Tibial nerve (tissue), 4 donors: ENCODE data around the gene EEPD1.

Experiments used
- CTCF ChIP-seq, 5 experiments: fragments of 200-600 bp in 3 of 5; fragments of 450-650 bp in 2 of 5; sonication (generic) in 3 of 5; IDR thresholded peaks; one replicate each; pipeline ENCODE4 v1.5.1; 2016 to 2019; ENCODE audit warnings: antibody characterized with exemption in 5 of 5, mild to moderate bottlenecking in 3 of 5, moderate library complexity in 2 of 5
- EP300 ChIP-seq, 2 donors: sonication (generic); formaldehyde crosslinking; IDR thresholded peaks; one replicate each; pipeline ENCODE4 v1.6.1; 2017; ENCODE audit warnings: antibody characterized with exemption in 2 of 2, mild to moderate bottlenecking in 1 of 2

GRCh38 chr7:36181668-36182067 is 28.6 kb downstream of the EEPD1 start:
- TF ChIP-seq CTCF (IDR thresholded peaks at IDR 0.05) (no peak), EP300 (IDR thresholded peaks at IDR 0.05) (no peak)
